GM12878 (cell line): ENCODE data around the gene SLC12A4.

Source experiments
- BRCA1 ChIP-seq: IDR thresholded peaks from 2 replicates; pipeline ENCODE4 v1.6.1; 2011; ENCODE audit warnings: low read depth, low read length, improper control_type of control experiment
- POLR2AphosphoS5 ChIP-seq: IDR thresholded peaks from 2 replicates; pipeline ENCODE4 v1.6.1; 2011; ENCODE audit warnings: mild to moderate bottlenecking, low read length, inconsistent platforms
- RAD21 ChIP-seq: IDR thresholded peaks from 2 replicates; pipeline ENCODE4 v1.6.1; 2011; ENCODE audit warnings: mild to moderate bottlenecking, low read depth, low read length, moderate library complexity; ENCODE audit not compliant: insufficient read depth
- RAD51 ChIP-seq: fragments of 450-650 bp; IDR thresholded peaks from 2 replicates; pipeline ENCODE4 v1.6.1; 2016; ENCODE audit warnings: moderate library complexity, mild to moderate bottlenecking, inconsistent platforms
- TCF12 ChIP-seq: IDR thresholded peaks from 2 replicates; pipeline ENCODE4 v1.6.1; 2011; ENCODE audit warnings: low read depth, mild to moderate bottlenecking, low read length
- TF ChIP-seq, protein P1 (sequence below): IDR thresholded peaks from 2 replicates; pipeline ENCODE4 v1.6.1; 2012; ENCODE audit warnings: low read depth, low read length, improper control_type of control experiment
- TF ChIP-seq, protein P2 (sequence below): fragments of 450-650 bp; IDR thresholded peaks from 2 replicates; pipeline ENCODE4 v1.6.1; 2016; ENCODE audit warnings: mild to moderate bottlenecking, moderate library complexity, borderline replicate concordance

DNA sequence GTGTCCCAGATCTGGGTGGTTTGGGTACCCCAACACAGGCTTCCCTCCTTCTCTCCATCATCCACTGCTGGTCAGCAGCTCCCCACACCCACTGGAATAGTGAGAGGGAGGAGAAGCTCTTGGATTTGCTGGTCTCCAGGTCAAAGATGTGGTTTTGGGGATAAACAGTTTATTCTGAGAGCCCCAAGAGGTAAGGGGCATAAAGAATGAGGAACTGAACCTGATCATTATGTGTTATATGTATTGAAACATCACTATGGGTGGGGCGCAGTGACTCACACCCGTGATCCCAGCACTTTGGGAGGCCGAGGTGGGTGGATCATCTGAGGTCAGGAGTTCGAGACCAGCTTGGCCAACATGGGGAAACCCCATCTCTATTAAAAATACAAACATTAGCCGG, 27.0 kb upstream of the SLC12A4 start:
- TF ChIP-seq, protein P1, sequence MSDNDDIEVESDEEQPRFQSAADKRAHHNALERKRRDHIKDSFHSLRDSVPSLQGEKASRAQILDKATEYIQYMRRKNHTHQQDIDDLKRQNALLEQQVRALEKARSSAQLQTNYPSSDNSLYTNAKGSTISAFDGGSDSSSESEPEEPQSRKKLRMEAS = no peak
- TF ChIP-seq, protein P2, sequence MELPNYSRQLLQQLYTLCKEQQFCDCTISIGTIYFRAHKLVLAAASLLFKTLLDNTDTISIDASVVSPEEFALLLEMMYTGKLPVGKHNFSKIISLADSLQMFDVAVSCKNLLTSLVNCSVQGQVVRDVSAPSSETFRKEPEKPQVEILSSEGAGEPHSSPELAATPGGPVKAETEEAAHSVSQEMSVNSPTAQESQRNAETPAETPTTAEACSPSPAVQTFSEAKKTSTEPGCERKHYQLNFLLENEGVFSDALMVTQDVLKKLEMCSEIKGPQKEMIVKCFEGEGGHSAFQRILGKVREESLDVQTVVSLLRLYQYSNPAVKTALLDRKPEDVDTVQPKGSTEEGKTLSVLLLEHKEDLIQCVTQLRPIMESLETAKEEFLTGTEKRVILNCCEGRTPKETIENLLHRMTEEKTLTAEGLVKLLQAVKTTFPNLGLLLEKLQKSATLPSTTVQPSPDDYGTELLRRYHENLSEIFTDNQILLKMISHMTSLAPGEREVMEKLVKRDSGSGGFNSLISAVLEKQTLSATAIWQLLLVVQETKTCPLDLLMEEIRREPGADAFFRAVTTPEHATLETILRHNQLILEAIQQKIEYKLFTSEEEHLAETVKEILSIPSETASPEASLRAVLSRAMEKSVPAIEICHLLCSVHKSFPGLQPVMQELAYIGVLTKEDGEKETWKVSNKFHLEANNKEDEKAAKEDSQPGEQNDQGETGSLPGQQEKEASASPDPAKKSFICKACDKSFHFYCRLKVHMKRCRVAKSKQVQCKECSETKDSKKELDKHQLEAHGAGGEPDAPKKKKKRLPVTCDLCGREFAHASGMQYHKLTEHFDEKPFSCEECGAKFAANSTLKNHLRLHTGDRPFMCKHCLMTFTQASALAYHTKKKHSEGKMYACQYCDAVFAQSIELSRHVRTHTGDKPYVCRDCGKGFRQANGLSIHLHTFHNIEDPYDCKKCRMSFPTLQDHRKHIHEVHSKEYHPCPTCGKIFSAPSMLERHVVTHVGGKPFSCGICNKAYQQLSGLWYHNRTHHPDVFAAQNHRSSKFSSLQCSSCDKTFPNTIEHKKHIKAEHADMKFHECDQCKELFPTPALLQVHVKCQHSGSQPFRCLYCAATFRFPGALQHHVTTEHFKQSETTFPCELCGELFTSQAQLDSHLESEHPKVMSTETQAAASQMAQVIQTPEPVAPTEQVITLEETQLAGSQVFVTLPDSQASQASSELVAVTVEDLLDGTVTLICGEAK = no peak
- TF ChIP-seq TCF12 = no peak
- TF ChIP-seq RAD51 = no peak
- no peak for TF ChIP-seq BRCA1
- no peak for TF ChIP-seq RAD21
- no peak for TF ChIP-seq POLR2AphosphoS5
